ENCODE data around the gene SFMBT1.
"Not testable (repeated sequence)": the region's sequence is repeated elsewhere in the genome, so short reads cannot be mapped to it uniquely, and the experiment has no call there.

Gene SFMBT1

DNA sequence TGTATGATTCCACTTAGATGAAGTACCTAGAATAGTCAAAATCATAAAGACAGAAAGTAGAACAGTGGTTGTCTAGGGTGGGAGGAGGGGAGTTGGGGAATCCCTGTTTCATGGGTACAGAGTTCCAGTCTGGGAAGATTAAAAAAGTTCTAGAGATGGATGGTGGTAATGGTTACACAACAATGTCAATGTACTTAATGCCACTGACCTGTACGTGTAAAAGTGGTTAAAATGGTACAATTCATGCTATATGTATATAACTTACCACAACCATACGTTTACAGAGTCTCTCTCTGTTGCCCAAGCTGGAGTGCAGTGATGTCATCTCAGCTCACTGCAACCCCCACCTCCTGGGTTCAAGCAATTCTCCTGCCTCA is 6.5 kb downstream of the SFMBT1 start:
- DNase-seq (ENCODE audit: low read depth) = no peak
- TF ChIP-seq, protein P1, sequence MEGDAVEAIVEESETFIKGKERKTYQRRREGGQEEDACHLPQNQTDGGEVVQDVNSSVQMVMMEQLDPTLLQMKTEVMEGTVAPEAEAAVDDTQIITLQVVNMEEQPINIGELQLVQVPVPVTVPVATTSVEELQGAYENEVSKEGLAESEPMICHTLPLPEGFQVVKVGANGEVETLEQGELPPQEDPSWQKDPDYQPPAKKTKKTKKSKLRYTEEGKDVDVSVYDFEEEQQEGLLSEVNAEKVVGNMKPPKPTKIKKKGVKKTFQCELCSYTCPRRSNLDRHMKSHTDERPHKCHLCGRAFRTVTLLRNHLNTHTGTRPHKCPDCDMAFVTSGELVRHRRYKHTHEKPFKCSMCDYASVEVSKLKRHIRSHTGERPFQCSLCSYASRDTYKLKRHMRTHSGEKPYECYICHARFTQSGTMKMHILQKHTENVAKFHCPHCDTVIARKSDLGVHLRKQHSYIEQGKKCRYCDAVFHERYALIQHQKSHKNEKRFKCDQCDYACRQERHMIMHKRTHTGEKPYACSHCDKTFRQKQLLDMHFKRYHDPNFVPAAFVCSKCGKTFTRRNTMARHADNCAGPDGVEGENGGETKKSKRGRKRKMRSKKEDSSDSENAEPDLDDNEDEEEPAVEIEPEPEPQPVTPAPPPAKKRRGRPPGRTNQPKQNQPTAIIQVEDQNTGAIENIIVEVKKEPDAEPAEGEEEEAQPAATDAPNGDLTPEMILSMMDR (IDR thresholded peaks at IDR 0.05; ENCODE audit: control insufficient read depth, extremely low read depth, insufficient read depth) = no peak
- no peak overlapping the region for H3K4me3 ChIP-seq (ENCODE audit: low read depth, low read length)

DNA sequence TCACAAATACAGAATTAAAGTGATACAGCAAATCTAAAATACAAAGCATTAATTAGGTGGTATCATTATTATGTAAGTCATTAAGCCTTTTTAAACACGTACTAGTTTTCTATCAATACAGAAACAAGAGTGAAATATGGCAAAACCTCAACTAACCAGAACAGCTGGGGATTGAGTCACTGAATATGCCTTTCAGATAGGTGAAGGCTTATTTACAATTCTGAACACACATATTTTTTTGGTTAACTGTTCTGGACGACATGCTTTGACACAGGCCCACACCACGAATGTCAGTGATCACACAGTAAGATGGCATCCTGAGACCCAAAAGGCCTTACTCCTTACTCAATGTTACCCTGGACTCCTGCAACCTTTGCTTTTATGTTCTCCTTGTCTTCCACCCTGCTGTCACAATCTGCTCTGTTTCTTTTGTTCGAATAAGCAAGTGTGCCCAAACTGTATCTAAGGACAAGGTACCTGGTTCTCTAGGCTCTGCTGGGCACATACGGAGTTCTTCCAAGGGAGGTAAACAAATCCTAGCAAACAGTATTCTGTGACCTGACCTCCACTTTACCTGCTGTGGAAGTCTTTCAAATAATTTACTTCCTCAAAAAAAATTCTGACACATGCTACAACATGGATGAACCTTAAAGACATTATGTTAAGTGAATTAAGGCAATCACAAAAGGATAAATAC is 7.0 kb downstream of the SFMBT1 start:
- TF ChIP-seq, protein P1 (IDR thresholded peaks at IDR 0.05; ENCODE audit: control insufficient read depth, extremely low read depth, insufficient read depth) = no peak
- DNase-seq (ENCODE audit: low read depth) = no peak
- no peak overlapping the region for H3K4me3 ChIP-seq (ENCODE audit: low read depth, low read length)

DNA sequence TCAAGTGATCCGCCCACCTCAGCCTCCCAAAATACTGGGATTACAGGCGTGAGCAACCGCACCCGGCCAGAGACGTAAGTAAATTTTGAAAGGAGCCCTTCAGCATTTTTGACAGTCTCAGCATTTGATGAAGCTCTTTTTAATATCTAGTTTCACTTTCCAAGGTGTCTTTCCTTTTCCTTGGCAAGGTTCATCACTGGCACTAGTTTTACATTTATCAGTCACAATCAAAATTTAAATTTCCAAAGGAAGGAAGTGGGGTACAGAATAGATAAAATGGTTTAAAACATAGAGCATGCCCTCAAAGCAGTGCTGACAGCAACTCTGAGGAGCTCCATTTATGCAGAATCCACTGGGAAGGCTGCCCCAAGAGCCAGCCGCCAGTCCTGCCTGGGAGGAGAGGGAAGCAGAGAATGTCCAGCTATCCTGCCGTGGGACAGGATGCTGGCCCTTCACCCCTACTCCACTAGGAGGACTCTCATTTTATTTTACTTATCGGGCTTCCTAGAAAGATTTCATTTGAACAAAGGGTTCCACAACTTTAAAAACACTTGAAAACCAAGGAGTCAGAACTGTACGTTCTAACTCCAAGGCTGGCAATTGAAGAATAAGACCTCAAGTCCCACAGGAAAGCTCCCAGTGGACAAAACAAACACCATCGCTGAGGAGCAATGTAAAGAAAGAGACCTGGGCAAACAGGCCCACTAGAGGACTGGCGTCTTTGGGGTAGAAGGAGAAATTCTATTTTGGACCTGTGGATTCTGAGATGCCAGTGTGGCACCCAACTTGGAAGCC is 9.9 kb downstream of the SFMBT1 start:
- no peak overlapping the region for H3K4me3 ChIP-seq (ENCODE audit: low read depth, low read length)
- DNase-seq (ENCODE audit: low read depth) = no peak
- TF ChIP-seq, protein P1 (IDR thresholded peaks at IDR 0.05; ENCODE audit: control insufficient read depth, extremely low read depth, insufficient read depth) = no peak

DNA sequence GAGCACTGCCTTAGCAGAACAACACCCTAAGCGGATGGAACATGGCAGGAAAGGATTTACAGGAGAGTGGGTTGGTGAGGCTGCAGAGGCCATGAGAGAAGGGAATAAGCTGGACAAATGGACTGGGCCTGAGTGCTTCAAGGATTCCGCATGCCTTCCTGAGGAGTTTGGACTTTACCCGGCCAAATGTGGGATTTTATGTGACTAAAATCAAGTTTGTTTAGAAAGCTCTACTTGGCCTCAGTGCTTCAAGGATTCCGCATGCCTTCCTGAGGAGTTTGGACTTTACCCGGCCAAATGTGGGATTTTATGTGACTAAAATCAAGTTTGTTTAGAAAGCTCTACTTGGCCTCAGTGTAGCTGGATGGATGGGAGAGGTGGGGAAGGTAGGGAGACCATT is 10.9 kb downstream of the SFMBT1 start:
- H3K4me3 ChIP-seq (ENCODE audit: low read depth, low read length); DNase-seq (ENCODE audit: low read depth): not testable (repeated sequence)

DNA sequence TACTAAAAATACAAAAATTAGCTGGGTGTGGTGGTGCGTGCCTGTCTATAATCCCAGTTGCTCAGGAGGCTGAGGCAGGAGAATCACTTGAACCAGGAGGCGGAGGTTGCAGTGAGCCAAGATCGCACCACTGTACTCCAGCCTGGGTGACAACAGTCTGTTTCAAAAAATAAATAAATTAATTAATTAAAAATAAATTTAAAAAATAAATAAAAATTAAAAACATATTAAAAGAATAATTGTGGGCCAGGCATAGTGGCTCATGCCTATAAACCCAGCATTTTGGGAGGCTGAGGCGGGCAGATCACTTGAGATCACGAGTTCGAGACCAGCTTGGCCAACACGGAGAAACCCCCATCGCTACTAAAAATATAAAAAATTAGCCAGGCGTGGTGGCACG is 11.5 kb downstream of the SFMBT1 start:
- DNase-seq (ENCODE audit: low read depth); H3K4me3 ChIP-seq (ENCODE audit: low read depth, low read length): not testable (repeated sequence)

DNA sequence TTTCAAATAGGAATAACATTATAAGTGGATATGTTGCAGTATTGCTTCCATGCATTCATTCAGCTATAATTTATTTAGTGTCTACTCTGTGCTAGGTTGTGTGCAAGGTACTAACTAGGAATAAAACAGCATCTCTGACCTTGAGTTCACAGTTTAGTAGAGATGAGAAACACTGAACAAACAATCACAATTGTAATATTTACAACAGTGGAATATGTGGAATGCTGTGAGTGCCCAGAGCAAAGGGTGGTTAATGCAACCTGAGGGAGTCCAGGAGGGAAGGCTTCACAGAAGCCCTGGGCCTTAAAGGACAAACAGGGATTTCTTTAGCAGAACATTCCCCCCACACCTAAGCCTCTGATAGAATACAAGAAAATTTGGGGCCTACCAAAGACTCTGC is 13.3 kb downstream of the SFMBT1 start:
- no peak for DNase-seq (ENCODE audit: low read depth)
- H3K4me3 ChIP-seq (ENCODE audit: low read depth, low read length) = no peak overlapping the region
- TF ChIP-seq, protein P1 (IDR thresholded peaks at IDR 0.05; ENCODE audit: control insufficient read depth, extremely low read depth, insufficient read depth) = no peak

DNA sequence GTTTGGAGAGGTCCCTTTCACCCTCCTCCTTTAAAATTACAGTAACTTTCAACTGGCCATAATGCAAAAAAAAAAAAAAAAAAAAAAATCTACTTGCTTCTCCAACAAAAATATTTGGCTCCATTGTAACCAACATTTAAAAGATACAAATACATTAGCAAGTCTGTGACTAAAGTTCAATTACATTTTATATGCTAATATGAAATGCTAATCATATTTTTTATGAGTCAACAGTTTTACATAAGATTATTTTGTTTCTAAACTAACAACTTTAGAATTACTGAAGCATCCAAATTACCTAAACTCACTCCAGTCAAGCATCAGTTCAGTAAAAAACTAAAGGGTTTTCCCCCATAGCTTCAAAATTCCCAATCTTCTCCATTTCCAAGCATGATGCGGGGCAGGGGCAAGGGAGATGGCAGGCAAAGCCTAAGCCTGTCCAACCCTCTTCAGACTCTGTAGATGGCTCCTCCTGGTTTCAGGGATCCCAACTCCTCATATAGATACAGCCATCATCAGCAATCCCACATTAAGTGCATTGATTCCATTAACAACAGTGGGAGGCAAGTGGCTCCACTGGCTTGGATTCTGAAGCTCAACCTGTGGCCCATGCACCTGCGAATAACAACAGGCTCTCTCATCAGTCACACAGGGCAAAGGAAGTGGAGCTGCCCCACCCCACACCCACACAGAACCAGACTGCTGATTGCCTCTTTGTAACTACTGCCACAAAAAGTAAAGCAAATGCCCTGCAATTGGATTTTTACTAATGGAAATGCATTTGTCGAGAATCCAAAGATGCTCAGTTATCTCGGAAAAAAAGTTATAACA is 15.0 kb downstream of the SFMBT1 start:
- TF ChIP-seq, protein P1 (IDR thresholded peaks at IDR 0.05; ENCODE audit: control insufficient read depth, extremely low read depth, insufficient read depth) = no peak
- DNase-seq (ENCODE audit: low read depth) = no peak
- no peak overlapping the region for H3K4me3 ChIP-seq (ENCODE audit: low read depth, low read length)

All from LNCaP clone FGC (cell line).